Stimulated activated CD8-positive, alpha-beta memory T cell treated with anti-CD3 and anti-CD28 coated beads, Interleukin-4, amount 100 ng/mL, for 1 hour (primary cell): ENCODE results near the gene PDCD1.
"Not testable (repeated sequence)": the region's sequence is repeated elsewhere in the genome, so short reads cannot be mapped to it uniquely, and the experiment has no call there.

Experiments used
- DNase-seq, 2 donors: peaks; one replicate each; pipeline ENCODE4 v3.0.0-alpha.2; 2020; ENCODE audit warnings: low read depth in 2 of 2, low spot score in 1 of 2

PDCD1 gene

GRCh38 chr2:241814643-241815476, 43.8 kb downstream of the PDCD1 start:
- DNase-seq = no peak

- no peak for DNase-seq
These were observed 44.4 kb downstream of the PDCD1 start for GRCh38 chr2:241814393-241814642.

DNA sequence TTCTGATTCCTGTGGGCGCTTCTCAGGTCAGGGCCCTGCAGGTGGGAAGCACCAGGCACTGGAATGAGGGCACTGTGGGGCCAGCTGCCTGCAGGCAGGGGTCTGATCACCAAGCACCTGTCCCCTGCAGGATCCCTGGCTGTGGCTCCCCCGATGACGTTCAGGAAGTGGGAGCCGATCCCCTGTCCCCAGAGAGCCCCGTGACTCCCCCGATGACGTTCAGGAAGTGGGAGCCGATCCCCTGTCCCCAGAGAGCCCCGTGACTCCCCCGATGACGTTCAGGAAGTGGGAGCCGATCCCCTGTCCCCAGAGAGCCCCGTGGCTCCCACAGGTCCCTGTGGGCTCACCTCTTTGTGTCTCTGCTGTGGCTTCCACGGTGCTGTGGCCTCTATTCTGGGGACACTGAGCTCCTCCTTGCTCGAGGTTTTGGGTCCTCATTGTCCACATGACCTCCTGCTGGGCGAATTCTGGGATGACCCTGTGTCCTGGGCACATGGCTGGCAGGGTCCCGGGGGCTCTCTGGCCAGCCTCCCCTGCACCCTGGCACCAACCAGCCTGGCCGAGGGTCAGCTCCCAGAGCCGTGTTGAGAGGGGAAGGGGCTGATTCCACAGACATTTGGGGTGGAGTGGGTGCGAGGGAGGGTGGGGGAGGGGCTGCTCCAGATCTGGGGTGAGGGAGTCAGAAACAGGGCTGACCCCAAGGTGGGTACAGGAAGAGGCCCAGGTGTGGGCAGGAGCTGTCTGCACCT, 44.9 kb downstream of the PDCD1 start:
- no peak for DNase-seq

GRCh38 chr2:241812730-241813643, 45.7 kb downstream of the PDCD1 start:
- DNase-seq = no peak

DNA sequence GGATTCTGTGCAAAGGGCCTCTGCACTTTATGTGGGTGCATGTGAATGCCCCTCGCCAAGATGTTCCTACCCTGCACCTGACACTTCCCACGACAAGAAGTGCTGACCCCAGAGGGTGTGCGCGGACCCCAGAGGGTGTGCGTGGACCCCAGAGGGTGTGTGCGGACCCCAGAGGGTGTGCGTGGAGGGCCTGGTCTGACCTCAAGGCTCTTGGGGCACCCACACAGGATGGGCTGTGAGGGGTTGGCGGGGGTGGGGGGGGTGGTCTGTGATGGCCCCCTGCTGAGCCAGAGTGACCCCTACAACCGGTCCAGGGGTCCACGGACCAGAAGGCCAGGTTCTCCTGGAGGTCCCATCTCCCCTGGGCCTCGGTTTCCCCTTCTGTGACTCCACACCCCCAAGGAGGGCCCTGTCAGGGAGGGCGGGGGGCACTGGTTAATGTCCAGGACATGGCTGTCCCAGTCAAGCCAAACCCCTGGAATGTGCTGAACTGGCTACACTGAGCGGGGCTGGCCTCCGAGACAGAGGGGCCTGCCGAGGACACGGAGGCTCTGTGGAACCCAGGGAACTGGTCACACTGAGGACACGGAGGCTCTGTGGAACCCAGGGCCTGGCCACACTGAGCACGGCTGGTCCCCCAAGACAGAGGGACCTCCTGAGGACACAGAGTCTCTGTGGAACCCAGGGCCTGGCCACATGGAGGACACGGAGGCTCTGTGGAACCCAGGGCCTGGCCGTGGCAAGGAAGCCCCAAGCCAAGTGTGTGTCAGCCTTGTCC, 46.6 kb downstream of the PDCD1 start:
- no peak for DNase-seq

GRCh38 chr2:241811201-241811951, 47.3 kb downstream of the PDCD1 start:
- no peak for DNase-seq

- DNase-seq = no peak
These were observed 48.1 kb downstream of the PDCD1 start for GRCh38 chr2:241810307-241811200.

- no peak for DNase-seq
These were observed 49.0 kb downstream of the PDCD1 start for GRCh38 chr2:241809383-241810306.

- DNase-seq = no peak
These were observed 49.8 kb downstream of the PDCD1 start, which contains the start of gene NEU4 for GRCh38 chr2:241808721-241809382. Gene NEU4 (plus strand): TSS chr2:241809193. CDS start chr2:241814485, 5,292 bp downstream.

DNA sequence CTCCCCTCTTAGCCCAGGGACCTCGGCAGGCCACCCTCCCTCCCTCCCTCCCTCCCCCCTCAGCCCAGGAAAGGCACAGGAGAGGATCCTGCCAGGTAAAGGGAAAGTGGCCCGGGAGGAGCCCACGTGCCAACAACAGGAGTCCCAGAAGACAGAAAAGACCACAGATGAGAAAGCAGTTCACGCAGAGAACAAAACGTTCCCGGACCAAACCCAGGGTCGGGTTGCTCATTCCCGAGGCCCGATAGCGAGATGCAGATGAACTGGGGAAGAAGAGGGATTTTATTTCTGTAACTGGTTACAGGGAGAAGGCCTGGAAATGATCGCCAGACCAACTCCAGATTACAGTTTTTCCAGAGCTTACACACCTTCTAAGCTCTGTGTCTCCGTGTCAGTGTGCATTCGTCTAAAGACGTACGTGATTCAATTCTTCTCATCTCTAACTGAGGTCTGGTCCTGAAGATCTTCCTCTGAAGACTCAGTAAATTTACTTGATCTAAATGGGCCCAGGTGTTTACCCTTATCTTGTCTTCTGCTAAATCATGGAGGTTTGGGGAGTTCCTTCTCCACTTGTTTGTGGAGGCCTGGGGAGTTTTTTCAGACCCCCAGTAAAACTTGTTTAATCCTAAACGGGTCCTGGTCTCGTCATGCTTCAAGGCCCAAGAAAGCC, 50.5 kb downstream of the PDCD1 start:
- DNase-seq = no peak

GRCh38 chr2:241806217-241806616, 52.5 kb downstream of the PDCD1 start:
- DNase-seq = not testable (repeated sequence)

DNA sequence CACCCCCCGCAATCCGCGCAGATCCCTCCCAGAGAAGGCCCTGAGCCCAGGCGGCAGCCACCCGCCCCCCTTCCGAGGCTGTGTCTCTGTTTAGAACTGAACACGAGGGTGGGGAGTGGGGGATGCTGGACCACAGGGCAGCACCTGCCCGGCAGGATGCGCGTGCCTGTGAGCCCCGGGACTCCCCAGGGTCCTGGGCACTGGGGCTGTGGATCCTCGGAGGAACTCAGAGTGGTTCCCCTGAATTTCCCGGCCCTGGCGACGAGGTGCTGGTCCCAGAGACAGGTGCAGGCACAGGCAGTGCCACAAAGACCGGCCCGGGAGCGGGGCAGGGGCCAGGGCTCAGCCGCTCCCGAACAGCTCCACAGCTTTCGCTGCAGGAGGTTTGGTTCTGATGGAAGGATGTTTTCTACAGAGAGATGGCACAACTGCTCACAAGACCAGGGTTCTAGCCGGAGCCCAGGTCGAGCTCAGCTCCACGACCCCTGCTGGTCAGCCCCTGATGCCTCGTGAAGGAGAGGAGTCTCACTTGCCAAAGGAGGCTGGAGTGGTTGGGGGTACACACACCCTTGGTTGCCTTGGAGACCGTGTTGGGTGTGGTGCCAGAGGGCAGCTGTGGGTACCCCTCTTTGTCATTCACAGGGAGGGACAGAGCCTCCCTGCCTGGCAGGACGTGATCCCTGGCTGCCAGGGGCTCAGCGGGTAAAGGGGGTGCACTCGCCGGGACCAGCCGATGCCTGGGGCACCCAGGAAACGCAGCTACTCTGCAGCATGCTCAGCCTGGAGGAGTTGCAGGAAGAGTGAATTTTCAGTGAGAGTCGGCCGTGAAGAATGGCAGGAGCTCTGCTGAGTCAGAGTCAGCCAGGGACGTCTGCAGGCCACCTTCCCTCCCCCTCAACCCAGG, 54.1 kb downstream of the PDCD1 start:
- DNase-seq = no peak

DNA sequence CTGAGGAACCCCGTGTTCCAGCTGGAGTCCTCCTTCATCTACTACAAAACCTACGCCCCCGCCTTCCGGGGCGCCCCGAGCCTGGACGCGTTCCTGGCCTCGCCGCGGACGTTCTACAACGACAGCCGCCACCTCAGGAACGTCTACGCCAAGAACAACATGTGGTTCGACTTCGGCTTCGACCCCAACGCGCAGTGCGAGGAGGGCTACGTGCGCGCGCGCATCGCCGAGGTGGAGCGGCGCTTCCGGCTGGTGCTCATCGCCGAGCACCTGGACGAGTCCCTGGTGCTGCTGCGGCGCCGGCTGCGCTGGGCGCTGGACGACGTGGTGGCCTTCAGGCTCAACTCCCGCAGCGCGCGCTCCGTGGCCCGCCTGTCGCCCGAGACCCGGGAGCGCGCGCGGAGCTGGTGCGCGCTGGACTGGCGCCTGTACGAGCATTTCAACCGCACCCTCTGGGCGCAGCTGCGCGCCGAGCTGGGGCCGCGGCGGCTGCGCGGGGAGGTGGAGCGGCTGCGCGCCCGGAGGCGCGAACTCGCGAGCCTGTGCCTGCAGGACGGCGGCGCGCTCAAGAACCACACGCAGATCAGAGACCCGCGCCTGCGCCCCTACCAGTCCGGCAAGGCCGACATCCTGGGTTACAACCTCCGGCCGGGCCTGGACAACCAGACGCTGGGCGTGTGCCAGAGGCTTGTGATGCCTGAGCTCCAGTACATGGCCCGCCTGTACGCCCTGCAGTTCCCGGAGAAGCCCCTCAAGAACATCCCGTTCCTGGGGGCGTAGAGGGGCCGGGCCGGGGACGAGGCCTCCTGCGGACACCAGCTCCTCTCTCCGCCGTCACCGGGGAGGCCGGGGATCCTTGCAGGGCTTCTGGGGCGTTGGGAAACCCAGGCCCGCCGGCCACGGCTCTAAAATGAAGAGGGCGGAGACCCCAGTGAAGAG, 55.0 kb downstream of the PDCD1 start:
- no peak for DNase-seq

DNA sequence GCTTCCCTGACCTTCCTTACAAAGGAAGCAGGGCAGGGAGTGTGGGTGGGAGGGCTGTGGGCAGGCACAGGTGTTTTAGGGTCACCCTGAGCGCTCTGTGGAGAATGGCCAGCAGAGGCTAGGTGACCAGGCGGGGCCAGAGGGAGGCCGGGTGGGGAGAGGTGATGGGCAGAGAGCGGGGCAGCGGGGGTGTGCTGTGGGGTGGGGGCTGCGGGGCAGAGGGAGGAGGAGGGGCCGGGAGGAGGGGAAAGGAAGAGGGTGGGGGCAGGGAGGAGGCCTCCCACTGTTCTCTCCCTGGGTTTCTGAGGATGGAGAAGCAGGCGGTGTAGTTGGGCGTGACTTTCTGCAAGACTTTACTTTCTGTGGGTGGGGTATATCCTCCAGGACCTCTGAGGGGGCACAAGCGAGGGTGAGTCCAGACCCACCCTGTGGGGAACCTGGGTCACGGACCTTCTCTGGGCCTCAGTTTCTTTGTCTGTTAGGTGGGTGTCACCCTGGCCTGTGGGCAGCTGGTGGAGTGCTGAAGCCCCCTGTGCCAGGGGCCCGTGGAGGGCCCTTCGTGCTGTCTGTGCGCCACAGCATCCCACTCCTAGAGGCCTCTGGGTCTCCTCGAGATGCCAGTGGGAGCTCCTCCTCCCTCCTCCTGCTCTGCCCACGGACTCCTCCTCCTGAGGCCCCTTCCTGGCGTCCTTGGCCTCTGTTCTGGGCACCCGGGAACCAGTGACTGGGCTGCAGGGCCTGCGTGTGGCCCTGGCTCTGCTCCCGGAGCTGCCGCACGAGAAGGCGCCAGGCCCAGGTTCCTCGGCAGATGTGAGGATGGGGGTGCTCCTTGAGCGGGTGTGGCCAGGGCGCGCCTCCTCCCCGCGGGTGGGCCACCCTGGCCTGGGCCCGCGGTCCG, 56.0 kb downstream of the PDCD1 start:
- DNase-seq = no peak
